OCI-LY7 (cell line): ENCODE results near the gene VPS9D1.
"Not testable (repeated sequence)": the region's sequence is repeated elsewhere in the genome, so short reads cannot be mapped to it uniquely, and the experiment has no call there.

Experiments
- EZH2phosphoT487 ChIP-seq: fragments of 200-600 bp; sonication (generic); IDR thresholded peaks from 2 replicates; pipeline ENCODE4 v1.6.1; 2018; ENCODE audit warnings: low read depth, borderline replicate concordance, mild to moderate bottlenecking, mixed run types, antibody characterized with exemption, low read length, moderate library complexity, mixed read lengths
- TF ChIP-seq, protein P1 (sequence below): fragments of 200-600 bp; sonication (generic); conservative IDR thresholded peaks from 2 replicates; pipeline ENCODE4 v1.5.1; 2014; ENCODE audit warnings: mild to moderate bottlenecking, antibody characterized with exemption, low read length, moderate library complexity, mixed read lengths

DNA sequence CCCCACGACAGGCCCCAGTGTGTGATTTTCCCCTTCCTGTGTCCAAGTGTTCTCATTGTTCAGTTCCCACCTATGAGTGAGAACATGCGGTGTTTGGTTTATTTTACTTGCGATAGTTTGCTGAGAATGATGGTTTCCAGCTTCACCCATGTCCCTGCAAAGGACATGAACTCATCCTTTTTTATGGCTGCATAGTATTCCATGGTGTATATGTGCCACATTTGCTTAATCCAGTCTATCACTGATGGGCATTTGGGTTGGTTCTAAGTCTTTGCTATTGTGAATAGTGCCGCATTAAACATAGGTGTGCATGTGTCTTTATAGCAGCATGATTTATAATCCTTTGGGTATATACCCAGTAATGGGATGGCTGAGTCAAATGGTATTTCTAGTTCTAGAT is 49.1 kb downstream of the VPS9D1 start:
- TF ChIP-seq, protein P1, sequence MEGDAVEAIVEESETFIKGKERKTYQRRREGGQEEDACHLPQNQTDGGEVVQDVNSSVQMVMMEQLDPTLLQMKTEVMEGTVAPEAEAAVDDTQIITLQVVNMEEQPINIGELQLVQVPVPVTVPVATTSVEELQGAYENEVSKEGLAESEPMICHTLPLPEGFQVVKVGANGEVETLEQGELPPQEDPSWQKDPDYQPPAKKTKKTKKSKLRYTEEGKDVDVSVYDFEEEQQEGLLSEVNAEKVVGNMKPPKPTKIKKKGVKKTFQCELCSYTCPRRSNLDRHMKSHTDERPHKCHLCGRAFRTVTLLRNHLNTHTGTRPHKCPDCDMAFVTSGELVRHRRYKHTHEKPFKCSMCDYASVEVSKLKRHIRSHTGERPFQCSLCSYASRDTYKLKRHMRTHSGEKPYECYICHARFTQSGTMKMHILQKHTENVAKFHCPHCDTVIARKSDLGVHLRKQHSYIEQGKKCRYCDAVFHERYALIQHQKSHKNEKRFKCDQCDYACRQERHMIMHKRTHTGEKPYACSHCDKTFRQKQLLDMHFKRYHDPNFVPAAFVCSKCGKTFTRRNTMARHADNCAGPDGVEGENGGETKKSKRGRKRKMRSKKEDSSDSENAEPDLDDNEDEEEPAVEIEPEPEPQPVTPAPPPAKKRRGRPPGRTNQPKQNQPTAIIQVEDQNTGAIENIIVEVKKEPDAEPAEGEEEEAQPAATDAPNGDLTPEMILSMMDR, result not testable (repeated sequence)
- not testable (repeated sequence) for TF ChIP-seq EZH2phosphoT487
